GM21528 (cell line): Measurements from ENCODE around the gene RNF186.

Source experiments
- ATAC-seq: cut with Tn5 transposase; IDR thresholded peaks from one replicate; pipeline ENCODE4 v1.9.1; 2021; ENCODE audit warnings: mild to moderate bottlenecking, moderate library complexity; ENCODE audit not compliant: unreplicated experiment, low FRiP score

The RNF186 gene

GRCh38 chr1:19769211-19769932 is 45.7 kb downstream of the RNF186 start:
- ATAC-seq = no peak

DNA sequence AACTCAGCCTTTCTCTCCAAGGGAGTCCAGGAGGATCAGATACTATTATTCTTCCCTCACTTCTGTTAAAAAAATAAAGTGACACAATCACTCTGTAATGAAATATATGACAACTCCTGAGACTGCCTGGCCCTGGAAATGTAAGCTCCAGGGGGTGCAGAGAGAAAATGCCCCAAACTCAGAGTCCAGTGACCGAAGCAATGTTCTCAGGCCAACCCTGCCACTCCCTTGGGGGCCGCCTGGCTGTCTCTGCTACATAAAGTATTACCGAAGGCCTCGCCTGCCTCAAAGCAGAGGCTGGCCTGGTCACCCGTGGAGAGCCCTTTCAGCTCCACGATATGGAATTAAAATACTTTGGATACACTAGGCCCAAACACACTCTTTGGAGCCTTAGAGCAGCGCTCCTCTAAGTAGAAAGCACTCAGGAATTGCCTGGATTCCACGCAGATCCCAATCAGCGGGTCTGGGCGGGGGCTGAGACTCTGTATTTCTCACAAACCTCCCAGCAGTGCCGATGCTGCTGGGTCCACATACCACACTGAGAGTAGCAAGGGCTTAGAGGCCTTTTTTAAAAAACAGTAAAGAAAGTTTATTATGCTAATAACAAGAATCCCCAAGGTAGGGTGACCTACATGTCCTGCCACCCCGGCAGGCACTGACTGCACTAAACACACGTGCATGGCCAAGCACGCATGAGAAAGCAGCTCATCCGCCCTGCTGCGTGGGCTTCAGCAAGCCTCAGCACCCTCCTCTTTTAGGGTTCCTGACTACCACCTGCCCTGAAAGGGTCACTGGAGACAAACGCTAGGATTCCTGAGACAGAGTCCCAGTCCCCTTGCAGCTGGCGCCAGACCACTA is 46.5 kb downstream of the RNF186 start:
- no peak for ATAC-seq

- no peak for ATAC-seq
These were observed 49.5 kb downstream of the RNF186 start for GRCh38 chr1:19765623-19766022.

DNA sequence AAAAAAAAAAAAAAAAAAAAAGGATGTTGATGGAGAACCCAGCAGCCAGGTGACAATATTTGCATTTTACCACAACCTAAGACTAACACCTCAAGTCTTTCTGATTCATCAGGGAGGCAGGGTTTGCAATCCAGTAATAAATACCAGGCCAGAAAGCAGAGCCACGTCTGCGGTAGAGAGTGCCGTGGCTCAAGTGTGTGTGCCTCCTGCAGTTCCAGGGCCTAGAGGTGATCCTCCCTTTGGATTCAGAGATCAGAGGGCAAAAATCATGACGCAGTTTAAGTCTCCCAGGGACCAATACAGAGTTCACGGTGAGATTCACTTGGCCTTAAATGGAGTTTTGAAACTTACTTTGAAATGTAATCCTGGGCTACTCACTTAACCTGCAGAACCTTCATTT is 50.2 kb downstream of the RNF186 start:
- ATAC-seq = no peak
